Mesendoderm (in vitro differentiated cells): Measurements from ENCODE around the gene ZNF512.
"Not testable (repeated sequence)": the region's sequence is repeated elsewhere in the genome, so short reads cannot be mapped to it uniquely, and the experiment has no call there.

Source experiments
- DNase-seq: peaks from one replicate; pipeline ENCODE4 v3.0.0; 2013
- H2AK5ac ChIP-seq: 2 replicates; pipeline ENCODE4 v1.6.1; 2013; ENCODE audit warnings: low read length, inconsistent platforms
- H2BK120ac ChIP-seq: 2 replicates; pipeline ENCODE4 v1.6.1; 2013; ENCODE audit warnings: low read depth, mild to moderate bottlenecking, low read length, moderate library complexity, mixed read lengths
- H2BK15ac ChIP-seq: replicated peaks from 2 replicates; pipeline ENCODE4 v1.6.1; 2013; ENCODE audit warnings: low read depth, mild to moderate bottlenecking, moderate library complexity
- H2BK5ac ChIP-seq: 2 replicates; pipeline ENCODE4 v1.6.1; 2013; ENCODE audit warnings: low read length, inconsistent platforms
- H3K18ac ChIP-seq: 2 replicates; pipeline ENCODE4 v1.6.1; 2013; ENCODE audit warnings: mild to moderate bottlenecking, low read length, mixed read lengths
- H3K23ac ChIP-seq: one replicate; pipeline ENCODE4 v1.6.1; 2013; ENCODE audit warnings: low read length
- H3K27ac ChIP-seq: 2 replicates; pipeline ENCODE4 v1.5.1; 2013; ENCODE audit warnings: low read depth, mild to moderate bottlenecking, inconsistent platforms, low read length, moderate library complexity
- H3K27me3 ChIP-seq: 2 replicates; pipeline ENCODE4 v1.6.1; 2013; ENCODE audit warnings: low read length, control low read depth, mild to moderate bottlenecking, inconsistent platforms; ENCODE audit not compliant: insufficient read depth, poor library complexity
- H3K36me3 ChIP-seq: 2 replicates; pipeline ENCODE4 v1.6.1; 2013; ENCODE audit warnings: low read length, inconsistent platforms; ENCODE audit not compliant: control insufficient read depth, insufficient read depth
- H3K4ac ChIP-seq: one replicate; pipeline ENCODE4 v1.6.1; 2013; ENCODE audit warnings: low read depth, mild to moderate bottlenecking, low read length, moderate library complexity
- H3K4me1 ChIP-seq: 2 replicates; pipeline ENCODE4 v1.6.1; 2013; ENCODE audit warnings: low read depth, low read length, inconsistent platforms; ENCODE audit not compliant: control insufficient read depth
- H3K4me2 ChIP-seq: 2 replicates; pipeline ENCODE4 v1.6.1; 2013; ENCODE audit warnings: low read length
- H3K4me3 ChIP-seq: 2 replicates; pipeline ENCODE4 v1.5.1; 2013; ENCODE audit warnings: mild to moderate bottlenecking, low read length
- H3K56ac ChIP-seq: one replicate; pipeline ENCODE4 v1.6.1; 2013; ENCODE audit warnings: low read length
- H3K79me1 ChIP-seq: 2 replicates; pipeline ENCODE4 v1.6.1; 2013; ENCODE audit warnings: low read length, inconsistent platforms
- H3K79me2 ChIP-seq: 2 replicates; pipeline ENCODE4 v1.6.1; 2013; ENCODE audit warnings: mild to moderate bottlenecking, low read length; ENCODE audit not compliant: control insufficient read depth, insufficient read depth
- H3K9ac ChIP-seq: 2 replicates; pipeline ENCODE4 v1.6.1; 2013; ENCODE audit warnings: low read length, inconsistent platforms
- H4K5ac ChIP-seq: one replicate; pipeline ENCODE4 v1.6.1; 2013; ENCODE audit warnings: low read length
- H4K8ac ChIP-seq: one replicate; pipeline ENCODE4 v1.6.1; 2013; ENCODE audit warnings: low read depth, mild to moderate bottlenecking, control low read depth, low read length, moderate library complexity
- WGBS: extraction: QIAGEN DNeasy Blood & Tissue Kit; methylation state at CpG from one replicate; pipeline ENCODE4 v1.1.7; 2013; ENCODE audit warnings: low lambda C conversion rate, missing lambda C conversion rate; ENCODE audit not compliant: insufficient coverage; ENCODE audit errors: extremely low coverage; 5-methylcytosine and 5-hydroxymethylcytosine counted together

Gene ZNF512

GRCh38 chr2:27622921-27623384 is 40.1 kb downstream of the ZNF512 start:
- H3K9ac ChIP-seq = no peak overlapping the region
- H3K79me1 ChIP-seq = no peaks in the 10 kb centered on the region
- no peak overlapping the region for H3K18ac ChIP-seq
- no peak overlapping the region for H3K56ac ChIP-seq
- no peak overlapping the region for H2AK5ac ChIP-seq
- whole genome bisulfite sequencing = no CpG with 5 or more reads among the region's 3 CpGs
- no peak overlapping the region for H3K4ac ChIP-seq
- no peaks in the 10 kb centered on the region for H3K27me3 ChIP-seq
- no peak overlapping the region for H3K23ac ChIP-seq
- no peaks in the 10 kb centered on the region for H3K79me2 ChIP-seq
- H2BK120ac ChIP-seq = no peak overlapping the region
- no peak overlapping the region for H4K8ac ChIP-seq
- peaks cover 3% of the 10 kb centered on the region for H3K36me3 ChIP-seq
- no peak overlapping the region for H2BK15ac ChIP-seq
- H3K4me1 ChIP-seq = no peaks in the 10 kb centered on the region
- H4K5ac ChIP-seq = no peak overlapping the region
- no peak overlapping the region for H3K27ac ChIP-seq
- H2BK5ac ChIP-seq = no peak overlapping the region
- H3K4me3 ChIP-seq = no peak overlapping the region
- peak; percentile 76 for DNase-seq
- H3K4me2 ChIP-seq = no peak overlapping the region

- no peaks in the 10 kb centered on the region for H3K27me3 ChIP-seq
- H3K4me3 ChIP-seq = no peak overlapping the region
- no peak overlapping the region for H3K23ac ChIP-seq
- DNase-seq = no peak
- H3K79me1 ChIP-seq = peaks cover 6% of the 10 kb centered on the region
- no peak overlapping the region for H2BK120ac ChIP-seq
- no peak overlapping the region for H3K4me2 ChIP-seq
- H3K4ac ChIP-seq = no peak overlapping the region
- peaks cover 6% of the 10 kb centered on the region for H3K79me2 ChIP-seq
- no peak overlapping the region for H3K27ac ChIP-seq
- no peak overlapping the region for H3K9ac ChIP-seq
- no peak overlapping the region for H2AK5ac ChIP-seq
- H4K5ac ChIP-seq = no peak overlapping the region
- H2BK15ac ChIP-seq = no peak overlapping the region
- peaks cover 3% of the 10 kb centered on the region for H3K36me3 ChIP-seq
- H4K8ac ChIP-seq = no peak overlapping the region
- H3K18ac ChIP-seq = no peak overlapping the region
- H2BK5ac ChIP-seq = no peak overlapping the region
- H3K4me1 ChIP-seq = peaks cover 3% of the 10 kb centered on the region
- H3K56ac ChIP-seq = no peak overlapping the region
These were observed 42.1 kb downstream of the ZNF512 start for GRCh38 chr2:27624943-27625342.

- not testable (repeated sequence) for H3K27me3 ChIP-seq, H4K5ac ChIP-seq, H2BK15ac ChIP-seq, H3K9ac ChIP-seq, H3K79me1 ChIP-seq, H3K56ac ChIP-seq, H3K79me2 ChIP-seq, H3K4me2 ChIP-seq, H3K27ac ChIP-seq, H4K8ac ChIP-seq, H3K36me3 ChIP-seq, H3K23ac ChIP-seq, H3K4ac ChIP-seq, H3K4me1 ChIP-seq, H2BK120ac ChIP-seq, DNase-seq, H2AK5ac ChIP-seq, H3K4me3 ChIP-seq, H3K18ac ChIP-seq, H2BK5ac ChIP-seq
- no CpG with 5 or more reads among the region's 1 CpG for WGBS
These were observed 43.5 kb downstream of the ZNF512 start for GRCh38 chr2:27626323-27626722.

- H3K36me3 ChIP-seq, H3K4me3 ChIP-seq, H4K5ac ChIP-seq, H3K79me1 ChIP-seq, H3K4ac ChIP-seq, H3K79me2 ChIP-seq, H3K18ac ChIP-seq, H3K27ac ChIP-seq, H4K8ac ChIP-seq, H2BK15ac ChIP-seq, H3K27me3 ChIP-seq, H3K56ac ChIP-seq, H3K4me1 ChIP-seq, H3K9ac ChIP-seq, H2AK5ac ChIP-seq, H2BK120ac ChIP-seq, H3K23ac ChIP-seq, H2BK5ac ChIP-seq, H3K4me2 ChIP-seq: not testable (repeated sequence)
- DNase-seq = peak; percentile 28
- WGBS = no CpG with 5 or more reads among the region's 3 CpGs
These were observed 44.1 kb downstream of the ZNF512 start for GRCh38 chr2:27626921-27627320.

GRCh38 chr2:27627963-27628766 is 45.3 kb downstream of the ZNF512 start:
- Histone ChIP-seq H3K27me3 (no peaks in the 10 kb centered on the region), H3K4ac (no peak overlapping the region), H3K23ac (no peak overlapping the region), H3K36me3 (no peaks in the 10 kb centered on the region), H3K4me2 (peak overlapping the region; percentile 40), H3K79me2 (peaks cover 6% of the 10 kb centered on the region), H3K56ac (peak overlapping the region; percentile 99), H3K9ac (peak overlapping the region; percentile 69), H3K18ac (no peak overlapping the region), H3K4me1 (peaks cover 3% of the 10 kb centered on the region), H3K79me1 (peaks cover 6% of the 10 kb centered on the region), H2BK15ac (no peak overlapping the region), H4K5ac (no peak overlapping the region), H2BK5ac (no peak overlapping the region), H3K27ac (no peak overlapping the region), H4K8ac (no peak overlapping the region), H2AK5ac (no peak overlapping the region), H2BK120ac (no peak overlapping the region), H3K4me3 (peak overlapping the region; percentile 58)
- WGBS = no CpG with 5 or more reads among the region's 21 CpGs
- peak; percentile 77 for DNase-seq
